K562 (cell line): ENCODE results near the gene DPH6.

Experiments
- RBM39 ChIP-seq: fragments of 200-400 bp; formaldehyde crosslinking; optimal IDR thresholded peaks from 2 replicates; pipeline ENCODE3; 2018; ENCODE audit warnings: low read depth, low read length
- ZBTB8A ChIP-seq: fragments of 450-650 bp; IDR thresholded peaks from 2 replicates; pipeline ENCODE4 v1.6.1; 2018; ENCODE audit warnings: mild to moderate bottlenecking, moderate library complexity; ENCODE audit not compliant: partially characterized antibody
- ZNF175 ChIP-seq: fragments of 200-800 bp; sonication (Bioruptor generic); IDR thresholded peaks from 2 replicates; pipeline ENCODE4 v1.6.1; 2016; ENCODE audit warnings: low read depth, mild to moderate bottlenecking, missing genetic modification characterization, missing compliant biosample characterization
- ZNF24 ChIP-seq: fragments of 450-650 bp; IDR thresholded peaks from 2 replicates; pipeline ENCODE4 v1.6.1; 2016

DNA sequence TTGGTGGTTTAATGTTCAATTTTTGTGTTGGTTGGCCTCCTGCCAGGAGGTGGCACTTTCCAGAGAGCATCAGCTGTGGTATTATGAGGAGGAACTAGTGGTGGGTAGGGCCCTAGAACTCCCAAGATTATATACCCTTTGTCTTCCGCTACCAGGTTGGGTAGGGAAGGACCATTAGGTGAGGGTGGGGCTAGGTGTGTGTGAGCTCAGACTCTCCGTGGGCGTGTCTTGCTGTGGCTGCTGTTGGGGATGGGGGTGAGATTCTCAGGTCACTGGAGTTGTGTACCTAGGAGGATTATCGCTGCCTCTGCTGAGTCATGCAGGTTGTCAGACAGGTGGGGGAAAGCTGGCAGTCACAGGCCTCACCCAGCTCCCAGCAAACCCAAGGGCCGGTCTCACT is 187.1 kb downstream of the DPH6 start:
- no peak for TF ChIP-seq ZNF24
- TF ChIP-seq RBM39: no peak
- TF ChIP-seq ZNF175 (CRISPR knock-in tag): no peak
- TF ChIP-seq ZBTB8A: no peak
